Measurements from ENCODE around the gene PREP. TPM values are rescaled to one million over a fixed set of nuclear protein-coding genes. Genes with fewer than 3 reads are reported as not detected.

PREP gene
- total and polyA plus RNA-seq, 2 of the 8 experiments (the other 6 are each of a cell fraction or from before 2014, with no cell fraction given) = 26.8 to 70.0 TPM

GRCh38 chr6:105402939-105403935, at the start of gene PREP (continued):
- TF ChIP-seq ATF2 (IDR thresholded peaks at IDR 0.05; ENCODE audit: low read length) (0 out of 2 replicates have a peak, but pooled peaks have one; percentile 25), POLR2AphosphoS5 (IDR thresholded peaks at IDR 0.05; ENCODE audit: low read depth, low read length) (peak; percentile 44; the same call in 1 of the 2 replicates), EP300 (IDR thresholded peaks at IDR 0.05; ENCODE audit: borderline replicate concordance in 1 of 2, low read depth in 2 of 2, low read length in 2 of 2) (peak in 1 of 2 experiments; percentile 48; a peak in 1 of 3 replicates), NANOG (IDR thresholded peaks at IDR 0.05; ENCODE audit: insufficient read depth, low read depth, low read length, poor library complexity, severe bottlenecking) (no peak), SIX5 (IDR thresholded peaks at IDR 0.05; ENCODE audit: low read depth, low read length) (no peak), ASH2L (IDR thresholded peaks at IDR 0.05; ENCODE audit: low read length) (no peak), SIRT6 (IDR thresholded peaks at IDR 0.05; ENCODE audit: low read length) (no peak), SP4 (IDR thresholded peaks at IDR 0.05; ENCODE audit: low read length) (no peak), RBBP5 (IDR thresholded peaks at IDR 0.05; ENCODE audit: borderline replicate concordance, low read depth, low read length) (no peak; the same call in 1 of the 2 replicates), TAF1 (IDR thresholded peaks at IDR 0.05; ENCODE audit: low read depth, low read length) (peak; percentile 82), TEAD4 (IDR thresholded peaks at IDR 0.05; ENCODE audit: low read depth, low read length) (no peak), YY1 (IDR thresholded peaks at IDR 0.05; ENCODE audit: low read depth, low read length) (no peak; the same call in 1 of the 2 replicates), USF2 (IDR thresholded peaks at IDR 0.05; ENCODE audit: low read length) (no peak), RFX5 (IDR thresholded peaks at IDR 0.05; ENCODE audit: borderline replicate concordance, low read depth, low read length) (no peak), KDM5A (IDR thresholded peaks at IDR 0.05; ENCODE audit: low read length) (no peak), EGR1 (IDR thresholded peaks at IDR 0.05; ENCODE audit: borderline replicate concordance, low read depth, low read length) (peak; percentile 42; the same call in 1 of the 2 replicates), CEBPB (IDR thresholded peaks at IDR 0.05; ENCODE audit: low read depth, low read length) (no peak)
- TF ChIP-seq, protein P1, sequence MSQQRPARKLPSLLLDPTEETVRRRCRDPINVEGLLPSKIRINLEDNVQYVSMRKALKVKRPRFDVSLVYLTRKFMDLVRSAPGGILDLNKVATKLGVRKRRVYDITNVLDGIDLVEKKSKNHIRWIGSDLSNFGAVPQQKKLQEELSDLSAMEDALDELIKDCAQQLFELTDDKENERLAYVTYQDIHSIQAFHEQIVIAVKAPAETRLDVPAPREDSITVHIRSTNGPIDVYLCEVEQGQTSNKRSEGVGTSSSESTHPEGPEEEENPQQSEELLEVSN (IDR thresholded peaks at IDR 0.05) = no peak
- TF ChIP-seq, protein P2, sequence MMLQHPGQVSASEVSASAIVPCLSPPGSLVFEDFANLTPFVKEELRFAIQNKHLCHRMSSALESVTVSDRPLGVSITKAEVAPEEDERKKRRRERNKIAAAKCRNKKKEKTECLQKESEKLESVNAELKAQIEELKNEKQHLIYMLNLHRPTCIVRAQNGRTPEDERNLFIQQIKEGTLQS (IDR thresholded peaks at IDR 0.05; ENCODE audit: insufficient read depth, low read depth, low read length) = no peak

Measured in H1 (cell line).